IPS-18c (cell line): ENCODE results near the gene CEBPE.
"Not testable (repeated sequence)": the region's sequence is repeated elsewhere in the genome, so short reads cannot be mapped to it uniquely, and the experiment has no call there.

Source experiments
- H3K4me3 ChIP-seq: 2 replicates; pipeline ENCODE4 v1.7.0; 2013; ENCODE audit warnings: low read depth, mild to moderate bottlenecking, low read length, moderate library complexity; ENCODE audit not compliant: insufficient read depth
- H3K9me3 ChIP-seq: one replicate; pipeline ENCODE4 v1.6.1; 2013; ENCODE audit warnings: mild to moderate bottlenecking, low read length, moderate library complexity; ENCODE audit not compliant: control insufficient read depth, insufficient read depth

Gene CEBPE

GRCh38 chr14:23114120-23114458, 5.0 kb downstream of the CEBPE start:
- no peaks in the 10 kb centered on the region for H3K9me3 ChIP-seq

DNA sequence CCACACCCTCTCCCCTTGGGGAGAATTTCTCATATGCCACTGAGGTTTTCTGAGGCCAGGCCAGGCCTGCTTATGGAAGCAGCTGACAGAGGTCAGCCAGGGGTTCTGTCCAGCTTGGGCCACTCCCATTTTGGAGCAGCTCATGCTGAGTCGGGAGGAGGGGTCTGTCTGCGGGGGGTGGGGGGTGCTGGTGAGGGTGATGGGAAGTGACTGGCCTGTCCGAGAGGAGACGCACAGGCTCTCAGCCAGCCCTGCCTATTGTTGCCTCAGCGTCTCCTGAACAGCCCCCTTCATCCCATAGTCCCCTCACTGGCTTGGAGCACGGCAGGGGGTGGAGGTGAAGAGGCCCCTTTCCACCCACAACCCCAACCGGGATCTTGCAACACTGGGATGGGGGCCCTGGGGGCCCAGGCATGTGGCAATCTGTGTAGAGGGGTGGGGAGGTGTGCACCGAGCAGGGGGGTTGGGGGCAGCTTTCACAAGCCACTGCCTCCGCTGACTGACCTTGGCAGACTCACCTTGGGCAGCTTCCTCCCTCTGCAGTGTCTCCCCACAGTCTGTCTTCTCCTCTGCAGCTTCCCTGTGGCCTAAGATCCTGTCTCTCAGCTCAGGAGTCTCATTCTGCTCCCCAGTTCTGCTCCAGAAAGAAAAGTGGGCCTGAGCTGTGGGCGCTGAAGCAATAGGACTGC, 5.5 kb downstream of the CEBPE start:
- Histone ChIP-seq H3K4me3 (no peak overlapping the region), H3K9me3 (peaks cover under 1% of the 10 kb centered on the region)

More at GRCh38 chr14:23114120-23114458, 5.0 kb downstream of the CEBPE start:
- H3K4me3 ChIP-seq = no peak overlapping the region

GRCh38 chr14:23112359-23113178, 6.5 kb downstream of the CEBPE start:
- Histone ChIP-seq H3K9me3 (peaks cover 4% of the 10 kb centered on the region), H3K4me3 (peak overlapping the region; percentile 20; the same call in 1 of the 2 replicates)

GRCh38 chr14:23110579-23111365, 8.3 kb downstream of the CEBPE start:
- H3K9me3 ChIP-seq = peaks cover 4% of the 10 kb centered on the region
- no peak overlapping the region for H3K4me3 ChIP-seq

- Histone ChIP-seq H3K4me3 (no peak overlapping the region), H3K9me3 (peaks cover 4% of the 10 kb centered on the region)
These were observed 9.3 kb downstream of the CEBPE start for GRCh38 chr14:23109769-23110168.

DNA sequence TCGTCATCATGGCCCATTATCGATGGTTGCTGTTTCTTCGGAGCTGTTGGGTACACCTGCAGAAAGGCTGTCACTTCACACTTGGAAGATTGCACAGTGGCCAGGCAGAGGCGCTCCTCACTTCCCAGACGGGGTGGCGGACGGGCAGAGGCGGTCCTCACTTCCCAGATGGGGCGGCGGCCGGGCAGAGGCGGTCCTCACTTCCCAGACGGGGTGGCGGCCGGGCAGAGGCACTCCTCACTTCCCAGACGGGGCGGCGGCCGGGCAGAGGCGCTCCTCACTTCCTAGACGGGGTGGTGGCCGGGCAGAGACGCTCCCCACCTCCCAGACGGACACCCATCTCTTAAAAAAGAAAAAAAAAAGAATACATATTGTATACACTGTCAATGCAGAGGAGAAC, 10.9 kb downstream of the CEBPE start:
- not testable (repeated sequence) for H3K4me3 ChIP-seq, H3K9me3 ChIP-seq

DNA sequence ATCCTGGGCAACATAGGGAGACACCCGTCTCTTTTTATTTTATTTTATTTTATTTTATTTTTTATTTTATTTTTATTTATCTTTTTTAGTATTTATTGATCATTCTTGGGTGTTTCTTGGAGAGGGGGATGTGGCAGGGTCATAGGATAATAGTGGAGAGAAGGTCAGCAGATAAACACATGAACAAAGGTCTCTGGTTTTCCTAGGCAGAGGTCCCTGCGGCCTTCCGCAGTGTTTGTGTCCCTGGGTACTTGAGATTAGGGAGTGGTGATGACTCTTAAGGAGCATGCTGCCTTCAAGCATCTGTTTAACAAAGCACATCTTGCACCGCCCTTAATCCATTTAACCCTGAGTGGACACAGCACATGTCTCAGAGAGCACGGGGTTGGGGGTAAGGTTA, 11.4 kb downstream of the CEBPE start:
- not testable (repeated sequence) for H3K4me3 ChIP-seq, H3K9me3 ChIP-seq

DNA sequence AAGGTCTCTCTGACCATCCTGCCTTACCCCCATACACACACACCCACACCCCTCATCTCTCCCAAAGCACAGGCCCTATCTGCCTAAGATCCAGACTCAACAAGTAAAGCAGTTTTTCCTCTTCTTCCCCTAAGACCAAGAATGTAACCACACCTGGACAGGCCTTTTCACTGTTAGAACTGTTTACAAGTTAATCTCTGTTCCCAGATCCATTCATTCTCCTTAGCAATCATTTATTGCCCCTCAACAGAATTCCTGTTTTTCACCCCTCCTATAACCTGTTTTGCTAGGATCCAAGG, 12.4 kb downstream of the CEBPE start:
- Histone ChIP-seq H3K9me3 (peaks cover 4% of the 10 kb centered on the region), H3K4me3 (no peak overlapping the region)

DNA sequence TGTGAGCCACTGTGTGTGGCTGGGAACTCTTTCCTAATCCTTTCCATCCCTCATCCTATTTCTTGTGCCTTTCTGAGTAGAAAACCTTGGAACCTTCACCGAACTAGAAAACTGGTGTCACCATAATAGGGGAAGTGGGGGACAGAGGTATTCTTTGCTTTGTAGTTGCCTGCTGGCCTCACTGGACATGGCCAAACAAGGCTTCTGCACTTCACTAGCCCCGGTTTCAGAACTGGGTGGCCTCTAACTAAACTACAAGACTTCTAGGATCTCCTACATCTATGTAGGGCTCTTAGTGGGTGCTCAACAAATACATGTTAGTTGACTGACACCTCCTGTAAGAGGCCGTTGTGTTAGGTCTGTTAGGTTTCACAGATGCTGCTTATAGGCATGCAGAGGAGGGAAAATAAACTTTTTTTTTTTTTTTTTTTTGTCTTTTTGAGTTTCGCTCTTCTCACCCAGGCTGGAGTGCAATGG, 13.7 kb downstream of the CEBPE start:
- Histone ChIP-seq H3K9me3 (peaks cover 4% of the 10 kb centered on the region), H3K4me3 (no peak overlapping the region)

- peaks cover 4% of the 10 kb centered on the region for H3K9me3 ChIP-seq
- no peak within 1 kb of the TSS for H3K4me3 ChIP-seq
These were observed 14.3 kb downstream of the CEBPE start, which contains the start of gene CIROP for GRCh38 chr14:23104591-23105347. TSS of gene CIROP (minus strand) at chr14:23104989. CDS start at chr14:23104920, 69 bp downstream.

GRCh38 chr14:23104070-23104590, 14.9 kb downstream of the CEBPE start:
- peaks cover 4% of the 10 kb centered on the region for H3K9me3 ChIP-seq
- no peak overlapping the region for H3K4me3 ChIP-seq

GRCh38 chr14:23103581-23103980, 15.5 kb downstream of the CEBPE start:
- Histone ChIP-seq H3K4me3 (no peak overlapping the region), H3K9me3 (peaks cover 4% of the 10 kb centered on the region)

DNA sequence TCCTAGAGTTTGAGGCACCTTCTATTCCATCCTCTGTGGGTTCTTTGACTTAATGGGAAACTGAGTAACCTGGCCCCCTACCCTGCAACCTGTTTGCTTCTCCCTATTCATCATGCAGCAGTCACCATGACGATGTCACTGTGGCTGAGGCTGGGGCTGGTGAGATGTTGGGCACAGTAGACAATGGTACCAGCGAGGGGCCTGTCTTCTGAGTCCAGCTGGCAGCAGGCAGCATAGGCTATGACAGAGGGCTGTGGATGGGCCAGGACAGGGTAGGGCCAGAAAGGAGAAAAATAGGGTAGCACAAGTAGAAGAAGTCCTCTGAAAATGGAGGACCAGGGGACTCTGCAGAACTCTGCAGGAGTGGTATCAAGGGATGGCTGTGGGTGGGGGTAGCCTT, 16.3 kb downstream of the CEBPE start:
- no peak overlapping the region for H3K4me3 ChIP-seq
- H3K9me3 ChIP-seq = no peaks in the 10 kb centered on the region

GRCh38 chr14:23101986-23102625, 16.9 kb downstream of the CEBPE start:
- Histone ChIP-seq H3K4me3 (no peak overlapping the region), H3K9me3 (no peaks in the 10 kb centered on the region)

DNA sequence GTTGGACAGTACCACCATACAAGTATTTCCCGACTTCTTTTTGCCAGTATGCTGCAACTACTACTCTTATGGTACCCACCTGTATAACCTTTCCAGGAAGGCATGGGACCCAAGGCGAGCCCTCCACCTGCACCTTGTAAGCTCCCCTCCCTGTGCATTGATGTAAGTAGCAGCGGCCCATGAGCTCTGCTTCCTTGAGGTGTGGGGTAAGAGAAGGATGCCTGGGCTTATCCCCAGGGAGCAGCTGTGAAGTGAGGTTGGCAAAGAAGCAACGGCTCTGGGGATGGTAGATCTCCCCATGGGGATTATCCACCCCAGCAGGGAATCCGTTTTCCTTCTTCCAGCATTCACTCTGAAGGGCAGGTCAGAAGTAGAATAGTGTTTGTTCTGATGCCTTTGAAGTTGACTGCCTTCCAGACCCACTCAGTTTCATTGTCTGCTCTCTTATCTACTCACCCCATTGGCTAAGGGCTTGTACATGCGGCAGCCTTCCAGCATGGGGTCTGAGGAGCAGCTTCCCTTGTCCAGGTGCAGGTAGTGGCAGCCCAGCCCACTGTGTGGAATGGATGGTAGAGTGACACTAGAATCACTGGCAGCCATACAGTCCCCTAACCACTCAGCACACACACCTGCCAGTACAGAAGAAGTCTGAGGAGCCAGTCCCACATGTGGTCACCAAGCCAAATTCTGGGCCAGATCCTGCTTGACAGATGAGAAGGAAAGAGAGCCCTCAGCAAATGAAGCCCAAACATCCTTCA, 17.7 kb downstream of the CEBPE start:
- H3K9me3 ChIP-seq = no peaks in the 10 kb centered on the region
- H3K4me3 ChIP-seq = no peak overlapping the region
